Body of pancreas (tissue), 4 donors: ENCODE results near the gene MYH14.

ENCODE experiments used
- CTCF ChIP-seq, 7 experiments: fragments of 450-650 bp in 4 of 7; fragments of 200-600 bp in 3 of 7; sonication (generic) in 3 of 7; IDR thresholded peaks; one replicate each; pipeline ENCODE4 v1.5.1; 2016 to 2019; ENCODE audit warnings: antibody characterized with exemption in 7 of 7
- POLR2A ChIP-seq, 3 donors: fragments of 450-650 bp; IDR thresholded peaks; one replicate each; pipeline ENCODE4 v1.6.1; 2016; ENCODE audit warnings: antibody characterized with exemption in 3 of 3, mild to moderate bottlenecking in 2 of 3

GRCh38 chr19:50266896-50267295 lies 63.5 kb downstream of the MYH14 start:
- TF ChIP-seq CTCF (IDR thresholded peaks at IDR 0.05) (no peak), POLR2A (IDR thresholded peaks at IDR 0.05) (no peak)
